Transverse colon (tissue), 4 donors: Measurements from ENCODE around the gene UBASH3B. TPM values are rescaled to one million over a fixed set of nuclear protein-coding genes. Genes with fewer than 3 reads are reported as not detected.

Source experiments
- DNase-seq: peaks from one replicate; pipeline ENCODE4 v3.0.0-alpha.2; 2019
- H3K27ac ChIP-seq, 4 donors: fragments of 200-600 bp; sonication (generic); 2 replicates each; pipeline ENCODE4 v1.5.1; 2016 to 2018; ENCODE audit warnings: inconsistent platforms in 4 of 4
- H3K27me3 ChIP-seq: fragments of 200-600 bp; sonication (generic); 2 replicates; pipeline ENCODE4 v1.5.1; 2017; ENCODE audit warnings: inconsistent platforms
- H3K36me3 ChIP-seq, 4 donors: fragments of 200-600 bp; sonication (generic); 2 replicates each; pipeline ENCODE4 v1.5.1; 2017 to 2019; ENCODE audit warnings: inconsistent platforms in 4 of 4
- H3K4me1 ChIP-seq, 4 donors: fragments of 200-600 bp; sonication (generic); 2 replicates each; pipeline ENCODE4 v1.5.1; 2017 to 2020; ENCODE audit warnings: inconsistent platforms in 4 of 4
- H3K4me3 ChIP-seq, 4 donors: fragments of 200-600 bp; sonication (generic); 1 replicate in 1 of 4; 2 replicates in 3 of 4; pipeline versions ENCODE4 v1.5.1 to v1.6.1; 2017 to 2019; ENCODE audit warnings: inconsistent platforms in 4 of 4
- H3K9me3 ChIP-seq, 2 donors: fragments of 200-600 bp; sonication (generic); 2 replicates each; pipeline ENCODE4 v1.5.1; 2017 to 2019; ENCODE audit warnings: inconsistent platforms in 2 of 2
- CTCF ChIP-seq, 5 experiments: fragments of 200-600 bp in 3 of 5; fragments of 450-650 bp in 2 of 5; sonication (generic) in 3 of 5; IDR thresholded peaks; 1 replicate in 2 of 5; 2 replicates in 3 of 5; pipeline ENCODE4 v1.5.1; 2016 to 2017; ENCODE audit warnings: antibody characterized with exemption in 5 of 5, inconsistent platforms in 3 of 5, mild to moderate bottlenecking in 2 of 5, moderate library complexity in 1 of 5
- EP300 ChIP-seq: sonication (generic); formaldehyde crosslinking; IDR thresholded peaks from one replicate; pipeline ENCODE4 v1.6.1; 2017; ENCODE audit warnings: antibody characterized with exemption, low read depth
- POLR2A ChIP-seq: fragments of 450-650 bp; IDR thresholded peaks from one replicate; pipeline ENCODE4 v1.6.1; 2016; ENCODE audit warnings: antibody characterized with exemption, mild to moderate bottlenecking, moderate library complexity
- POLR2AphosphoS5 ChIP-seq, 3 donors: sonication (generic); formaldehyde crosslinking; IDR thresholded peaks; one replicate each; pipeline ENCODE4 v1.6.1; 2016; ENCODE audit warnings: antibody characterized with exemption in 3 of 3
- WGBS, 2 donors: methylation state at CpG; one replicate each; pipeline ENCODE4 v1.1.5; 2018; ENCODE audit warnings: low coverage in 1 of 2; 5-methylcytosine and 5-hydroxymethylcytosine counted together
- in situ Hi-C, 4 donors: fragments of 200-750 bp; cut with MboI; loops; one replicate each; pipeline versions ENCODE4 v1.15.0 to v1.15.1; 2017; ENCODE audit warnings: low sequenced_read_pairs in 3 of 4, low pct_ligation_motif_present in 1 of 4, low pct_unique_long_range_greater_than_20kb in 1 of 4
- intact Hi-C: fragments of 100-400 bp; cut with DNase I; formaldehyde crosslinking; loops from one replicate; pipeline ENCODE4 v1.15.1; 2023; ENCODE audit warnings: low total_unique reads
- total RNA-seq, 4 donors: library from RNA; depleted of rRNA; stranded (reverse); fragments of >200 nt; gene quantifications; one replicate each; pipeline ENCODE4 v1.1.0, GENCODE V29; 2016

UBASH3B gene
- total RNA-seq, 4 donors from 2014 or later: 2.0 to 101 (median 17.0) TPM

DNA sequence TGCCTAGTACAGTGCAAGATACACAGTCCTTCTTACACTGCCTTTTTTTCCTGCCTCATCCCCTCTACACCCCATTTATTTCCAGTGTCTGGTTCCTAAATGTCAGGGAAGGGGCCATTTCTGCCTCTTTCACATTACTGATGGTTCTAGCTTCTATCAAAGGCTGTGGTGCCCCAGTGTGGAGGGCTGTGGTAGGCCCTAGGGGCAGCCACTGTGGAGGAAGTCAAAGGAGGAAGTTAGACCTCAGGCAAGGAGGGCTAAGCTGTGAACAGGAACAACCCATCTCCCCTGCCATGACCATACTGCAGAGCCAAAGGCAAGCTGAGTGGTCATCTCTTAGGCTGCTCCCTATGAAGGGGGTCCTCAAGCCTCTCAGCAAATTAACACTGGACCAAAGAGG lies 100.9 kb downstream of the UBASH3B start:
- H3K36me3 ChIP-seq: no peaks in the 10 kb centered on the region
- in situ Hi-C loops: loop anchor here in 1 of 4 donors (10.0 kb wide), 1 partner anchor 122 kb away; no protein-coding TSS in a partner anchor
- peak; percentile 52 for DNase-seq
- H3K4me1 ChIP-seq: no peaks in the 10 kb centered on the region
- no peaks in the 10 kb centered on the region for H3K9me3 ChIP-seq
- no peak overlapping the region for H3K27ac ChIP-seq
- no peaks in the 10 kb centered on the region for H3K27me3 ChIP-seq
- H3K4me3 ChIP-seq: no peak overlapping the region
- intact Hi-C loops: no loop called here
- TF ChIP-seq CTCF (IDR thresholded peaks at IDR 0.05): peak in 1 of 5 experiments; percentile 12
- no peak for TF ChIP-seq EP300

- 93 to 100% methylated on average over 1 to 3 of the region's 3 CpGs for WGBS, 2 donors
- H3K9me3 ChIP-seq: no peaks in the 10 kb centered on the region
- no peaks in the 10 kb centered on the region for H3K36me3 ChIP-seq
- H3K4me1 ChIP-seq: no peaks in the 10 kb centered on the region
- no peak overlapping the region for H3K4me3 ChIP-seq
- H3K27me3 ChIP-seq: no peaks in the 10 kb centered on the region
- TF ChIP-seq CTCF (IDR thresholded peaks at IDR 0.05): no peak
- no peak for TF ChIP-seq POLR2A
- TF ChIP-seq EP300: no peak
- TF ChIP-seq POLR2AphosphoS5 (IDR thresholded peaks at IDR 0.05): no peak
- in situ Hi-C loops (loop anchor here in 1 of 4 donors (10.0 kb wide), 1 partner anchor 122 kb away; no protein-coding TSS in a partner anchor), intact Hi-C loops (no loop called here)
- no peak overlapping the region for H3K27ac ChIP-seq
- DNase-seq: no peak
Measured at GRCh38 chr11:122757201-122757600, 101.7 kb downstream of the UBASH3B start.

GRCh38 chr11:122758339-122758738 lies 102.8 kb downstream of the UBASH3B start:
- intact Hi-C loops (no loop called here), in situ Hi-C loops (loop anchor here in 1 of 4 donors (10.0 kb wide), 1 partner anchor 124 kb away; no protein-coding TSS in a partner anchor)
- Histone ChIP-seq H3K36me3 (no peaks in the 10 kb centered on the region), H3K9me3 (no peaks in the 10 kb centered on the region), H3K4me1 (no peaks in the 10 kb centered on the region), H3K27me3 (no peaks in the 10 kb centered on the region), H3K4me3 (no peak overlapping the region), H3K27ac (no peak overlapping the region)
- 75 to 100% methylated on average over 1 to 8 of the region's 8 CpGs for WGBS, 2 donors
- TF ChIP-seq POLR2A (no peak), POLR2AphosphoS5 (IDR thresholded peaks at IDR 0.05) (no peak), EP300 (no peak), CTCF (IDR thresholded peaks at IDR 0.05) (no peak)
- no peak for DNase-seq

DNA sequence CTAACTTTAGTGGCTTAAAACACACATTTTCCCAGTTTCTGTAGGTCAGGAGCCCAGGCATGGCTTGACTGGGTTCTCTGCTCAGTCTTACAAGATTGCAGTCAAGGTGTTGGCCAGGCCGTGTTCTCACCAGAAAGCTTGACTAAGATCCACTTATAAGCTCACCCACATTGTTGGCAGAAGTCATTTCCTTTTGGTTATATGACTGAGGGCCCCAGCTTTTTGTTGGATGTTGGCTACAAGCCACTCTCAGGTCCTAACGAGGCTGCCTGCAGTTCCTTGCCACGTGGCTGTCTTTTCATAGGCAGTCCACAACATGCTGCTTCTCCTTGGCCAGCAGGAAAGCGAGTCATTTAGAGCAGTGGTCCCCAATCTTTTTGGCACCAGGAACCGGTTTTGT lies 103.5 kb downstream of the UBASH3B start:
- intact Hi-C loops (no loop called here), in situ Hi-C loops (loop anchor here in 1 of 4 donors (10.0 kb wide), 1 partner anchor 124 kb away; no protein-coding TSS in a partner anchor)
- no peak overlapping the region for H3K4me3 ChIP-seq
- H3K9me3 ChIP-seq: no peaks in the 10 kb centered on the region
- no peaks in the 10 kb centered on the region for H3K27me3 ChIP-seq
- 45 to 54% methylated on average over 2 to 5 of the region's 5 CpGs for WGBS, 2 donors
- DNase-seq: no peak
- no peak overlapping the region for H3K27ac ChIP-seq
- H3K36me3 ChIP-seq: no peaks in the 10 kb centered on the region
- TF ChIP-seq CTCF (IDR thresholded peaks at IDR 0.05) (no peak), EP300 (no peak), POLR2A (no peak), POLR2AphosphoS5 (IDR thresholded peaks at IDR 0.05) (no peak)
- no peaks in the 10 kb centered on the region for H3K4me1 ChIP-seq
